HEK293 (cell line): ENCODE measurements around the gene RBFOX2.

Experiments used
- CTCF ChIA-PET: fragments of 350-600 bp; formaldehyde crosslinking; extraction: SDS; loops from one replicate; lab custom pipeline; 2021; ENCODE audit warnings: antibody characterized with exemption; lab: Yijun Ruan, JAX
- POLR2A ChIA-PET: fragments of 300-600 bp; formaldehyde crosslinking; extraction: SDS; loops from one replicate; lab custom pipeline; 2020; ENCODE audit warnings: antibody characterized with exemption, inconsistent platforms; lab: Yijun Ruan, JAX
- H3K27ac ChIP-seq: fragments of 200-500 bp; sonication (Bioruptor generic); 2 replicates; pipeline ENCODE4 v1.5.1; 2014; ENCODE audit warnings: low read depth, low read length, control low read depth, inconsistent platforms; ENCODE audit errors: extremely low read depth
- H3K36me3 ChIP-seq, 2 experiments: fragments of 200-500 bp in 1 of 2; sonication (Bioruptor generic) in 1 of 2; 1 replicate in 1 of 2; 2 replicates in 1 of 2; pipeline ENCODE4 v1.5.1; 2014 to 2017; ENCODE audit warnings: inconsistent platforms in 2 of 2, low read length in 2 of 2; ENCODE audit not compliant: control insufficient read depth in 2 of 2, insufficient read depth in 1 of 2
- H3K4me1 ChIP-seq: fragments of 200-500 bp; sonication (Bioruptor generic); 2 replicates; pipeline ENCODE4 v1.5.1; 2014; ENCODE audit warnings: mild to moderate bottlenecking, low read length, inconsistent platforms; ENCODE audit not compliant: control insufficient read depth, insufficient read depth
- H3K4me3 ChIP-seq: 2 replicates; pipeline ENCODE4 v1.5.1; 2011; ENCODE audit warnings: low read depth, mild to moderate bottlenecking, control low read depth, low read length, moderate library complexity
- H3K9me3 ChIP-seq: fragments of 200-500 bp; sonication (Bioruptor generic); 2 replicates; pipeline ENCODE4 v1.5.1; 2014; ENCODE audit warnings: low read depth, low read length, inconsistent platforms; ENCODE audit not compliant: control insufficient read depth, insufficient read depth
- BCL11A ChIP-seq: fragments of 450-650 bp; formaldehyde crosslinking; IDR thresholded peaks from 2 replicates; pipeline ENCODE4 v1.5.1; 2016; ENCODE audit warnings: low read depth, missing biosample characterization, missing genetic modification characterization
- GLIS2 ChIP-seq: fragments of 450-650 bp; formaldehyde crosslinking; IDR thresholded peaks from 2 replicates; pipeline ENCODE4 v1.5.1; 2016; ENCODE audit warnings: missing biosample characterization, missing genetic modification characterization
- HOXC10 ChIP-seq: sonication (generic); formaldehyde crosslinking; IDR thresholded peaks from 2 replicates; pipeline ENCODE4 v1.8.1; 2023; ENCODE audit warnings: mild to moderate bottlenecking, missing genetic modification reagents
- HOXD13 ChIP-seq: sonication (generic); formaldehyde crosslinking; IDR thresholded peaks from 2 replicates; pipeline ENCODE4 v1.8.0; 2022; ENCODE audit warnings: missing genetic modification reagents, borderline replicate concordance
- MYNN ChIP-seq: fragments of 450-650 bp; formaldehyde crosslinking; IDR thresholded peaks from 2 replicates; pipeline ENCODE4 v1.5.1; 2016; ENCODE audit warnings: missing biosample characterization, missing genetic modification characterization, borderline replicate concordance
- PRDM10 ChIP-seq: fragments of 450-650 bp; formaldehyde crosslinking; IDR thresholded peaks from 2 replicates; pipeline ENCODE4 v1.5.1; 2016; ENCODE audit warnings: missing biosample characterization, missing genetic modification characterization
- SETDB1 ChIP-seq: IDR thresholded peaks from one replicate; pipeline ENCODE4 v1.6.1; 2017; ENCODE audit warnings: mild to moderate bottlenecking, low read length, moderate library complexity, mixed read lengths; ENCODE audit not compliant: insufficient read length
- SP7 ChIP-seq: fragments of 450-650 bp; formaldehyde crosslinking; IDR thresholded peaks from 2 replicates; pipeline ENCODE4 v1.5.1; 2016; ENCODE audit warnings: missing biosample characterization, missing genetic modification characterization
- ZNF133 ChIP-seq: fragments of 450-650 bp; formaldehyde crosslinking; IDR thresholded peaks from 2 replicates; pipeline ENCODE4 v1.5.1; 2016; ENCODE audit warnings: missing biosample characterization, missing genetic modification characterization
- ZNF157 ChIP-seq: fragments of 450-650 bp; formaldehyde crosslinking; IDR thresholded peaks from 2 replicates; pipeline ENCODE4 v1.5.1; 2016; ENCODE audit warnings: missing biosample characterization, missing genetic modification characterization
- ZNF184 ChIP-seq: fragments of 450-650 bp; IDR thresholded peaks from 2 replicates; pipeline ENCODE4 v1.5.1; 2018; ENCODE audit warnings: missing biosample characterization, mild to moderate bottlenecking, missing genetic modification characterization
- ZNF2 ChIP-seq: fragments of 450-650 bp; formaldehyde crosslinking; IDR thresholded peaks from 2 replicates; pipeline ENCODE4 v1.5.1; 2016; ENCODE audit warnings: missing biosample characterization, missing genetic modification characterization
- ZNF394 ChIP-seq: fragments of 450-650 bp; formaldehyde crosslinking; IDR thresholded peaks from 2 replicates; pipeline ENCODE4 v1.5.1; 2016; ENCODE audit warnings: missing biosample characterization, missing genetic modification characterization, mild to moderate bottlenecking, moderate library complexity, borderline replicate concordance
- ZNF701 ChIP-seq: fragments of 450-650 bp; formaldehyde crosslinking; IDR thresholded peaks from 2 replicates; pipeline ENCODE4 v1.5.1; 2016; ENCODE audit warnings: missing biosample characterization, missing genetic modification characterization
- ZSCAN23 ChIP-seq: fragments of 450-650 bp; formaldehyde crosslinking; IDR thresholded peaks from 2 replicates; pipeline ENCODE4 v1.5.1; 2016; ENCODE audit warnings: missing biosample characterization, missing genetic modification characterization
- TF ChIP-seq, protein P1 (sequence below): fragments of 450-650 bp; formaldehyde crosslinking; IDR thresholded peaks from 2 replicates; pipeline ENCODE4 v1.5.1; 2016; ENCODE audit warnings: missing biosample characterization, missing genetic modification characterization
- TF ChIP-seq, protein P2 (sequence below): fragments of 450-650 bp; formaldehyde crosslinking; IDR thresholded peaks from 2 replicates; pipeline ENCODE4 v1.5.1; 2016; ENCODE audit warnings: missing biosample characterization, missing genetic modification characterization

Gene RBFOX2

GRCh38 chr22:36008131-36008530 lies 20.5 kb downstream of the RBFOX2 start:
- H3K27ac ChIP-seq, result no peak overlapping the region
- no peaks in the 10 kb centered on the region for H3K36me3 ChIP-seq
- peaks cover 24% of the 10 kb centered on the region for H3K4me1 ChIP-seq
- ChIA-PET POLR2A (no interaction called here), CTCF (interaction anchor here (1.6 kb wide), 1 partner anchor 58 kb away, joined by 7 read pairs; no protein-coding TSS in a partner anchor)
- no peak overlapping the region for H3K4me3 ChIP-seq
- H3K9me3 ChIP-seq, result no peaks in the 10 kb centered on the region
- TF ChIP-seq ZNF701 (tag by site-specific recombination), result no peak
- no peak for TF ChIP-seq ZNF184 (tag by site-specific recombination)
- no peak for TF ChIP-seq ZNF2 (tag by site-specific recombination)
- no peak for TF ChIP-seq MYNN
- TF ChIP-seq BCL11A, result no peak
- TF ChIP-seq GLIS2 (tag by site-specific recombination), result no peak
- TF ChIP-seq SP7 (tag by site-specific recombination), result no peak
- no peak for TF ChIP-seq ZNF157 (tag by site-specific recombination)
- no peak for TF ChIP-seq HOXC10 (CRISPR knock-in tag)
- TF ChIP-seq, protein P1, sequence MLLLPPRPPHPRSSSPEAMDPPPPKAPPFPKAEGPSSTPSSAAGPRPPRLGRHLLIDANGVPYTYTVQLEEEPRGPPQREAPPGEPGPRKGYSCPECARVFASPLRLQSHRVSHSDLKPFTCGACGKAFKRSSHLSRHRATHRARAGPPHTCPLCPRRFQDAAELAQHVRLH (tag by site-specific recombination), result no peak
- TF ChIP-seq, protein P2, sequence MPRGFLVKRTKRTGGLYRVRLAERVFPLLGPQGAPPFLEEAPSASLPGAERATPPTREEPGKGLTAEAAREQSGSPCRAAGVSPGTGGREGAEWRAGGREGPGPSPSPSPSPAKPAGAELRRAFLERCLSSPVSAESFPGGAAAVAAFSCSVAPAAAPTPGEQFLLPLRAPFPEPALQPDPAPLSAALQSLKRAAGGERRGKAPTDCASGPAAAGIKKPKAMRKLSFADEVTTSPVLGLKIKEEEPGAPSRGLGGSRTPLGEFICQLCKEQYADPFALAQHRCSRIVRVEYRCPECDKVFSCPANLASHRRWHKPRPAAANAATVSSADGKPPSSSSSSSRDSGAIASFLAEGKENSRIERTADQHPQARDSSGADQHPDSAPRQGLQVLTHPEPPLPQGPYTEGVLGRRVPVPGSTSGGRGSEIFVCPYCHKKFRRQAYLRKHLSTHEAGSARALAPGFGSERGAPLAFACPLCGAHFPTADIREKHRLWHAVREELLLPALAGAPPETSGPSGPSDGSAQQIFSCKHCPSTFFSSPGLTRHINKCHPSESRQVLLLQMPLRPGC (tag by site-specific recombination), result no peak
- TF ChIP-seq ZSCAN23 (tag by site-specific recombination), result no peak

DNA sequence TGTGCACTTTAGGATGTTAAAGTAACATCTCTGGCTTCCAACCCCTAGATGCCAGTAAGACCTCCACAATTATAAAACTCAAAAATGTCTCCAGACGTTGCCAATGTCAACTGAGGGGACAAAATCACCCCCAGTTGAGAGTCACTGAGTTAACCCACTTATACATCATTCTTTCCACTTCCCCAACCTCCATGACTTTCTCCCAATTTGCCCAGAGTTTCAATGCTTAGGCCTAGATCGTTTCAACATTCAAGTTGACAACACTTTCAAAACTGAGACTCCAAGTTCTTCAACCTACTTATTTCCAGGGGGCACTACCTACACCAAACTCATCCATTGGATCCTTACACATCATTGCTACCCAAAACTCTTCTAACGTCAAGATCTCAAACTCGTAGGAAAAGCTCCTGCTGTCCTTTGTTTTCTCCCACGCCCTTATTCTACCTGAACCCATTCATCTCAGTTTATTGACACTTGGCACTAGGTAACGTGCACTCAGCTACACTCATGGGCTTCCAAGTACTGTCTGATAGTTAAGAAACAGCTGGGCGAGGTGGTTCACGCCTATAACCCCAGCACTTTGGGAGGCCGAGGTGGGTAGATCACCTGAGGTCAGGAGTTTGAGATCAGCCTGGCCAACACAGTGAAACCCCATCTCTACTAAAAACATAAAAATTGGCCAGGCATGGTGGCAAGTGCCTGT lies 24.5 kb downstream of the RBFOX2 start:
- Histone ChIP-seq H3K36me3 (no peaks in the 10 kb centered on the region), H3K4me1 (peaks cover 17% of the 10 kb centered on the region), H3K27ac (no peak overlapping the region), H3K4me3 (no peak overlapping the region), H3K9me3 (no peaks in the 10 kb centered on the region)
- CTCF ChIA-PET, result interaction anchor here (0.6 kb wide), 1 partner anchor 13 kb away, joined by 3 read pairs; no protein-coding TSS in a partner anchor
- peak; percentile 92 for TF ChIP-seq ZNF133 (tag by site-specific recombination)
- TF ChIP-seq ZNF394 (tag by site-specific recombination), result no peak
- no peak for TF ChIP-seq SETDB1
- POLR2A ChIA-PET, result interaction anchor here (1.4 kb wide), 1 partner anchor 11 kb away, joined by 4 read pairs; no protein-coding TSS in a partner anchor

GRCh38 chr22:36002718-36003260 lies 25.8 kb downstream of the RBFOX2 start:
- Histone ChIP-seq H3K4me1 (peaks cover 9% of the 10 kb centered on the region), H3K27ac (no peak overlapping the region), H3K4me3 (no peak overlapping the region), H3K9me3 (no peaks in the 10 kb centered on the region), H3K36me3 (no peaks in the 10 kb centered on the region)
- peak; percentile 82 for TF ChIP-seq PRDM10 (tag by site-specific recombination)
- no peak for TF ChIP-seq HOXD13
- CTCF ChIA-PET, result interaction anchor here (0.7 to 1.0 kb wide), 2 partner anchors 10 to 12 kb away, joined by 3 to 4 read pairs; no protein-coding TSS in a partner anchor
- POLR2A ChIA-PET, result no interaction called here
